GM19324 (cell line): ENCODE data around the gene OTULINL.
"Not testable (repeated sequence)": the region's sequence is repeated elsewhere in the genome, so short reads cannot be mapped to it uniquely, and the experiment has no call there.

Experiments
- ATAC-seq: cut with Tn5 transposase; IDR thresholded peaks from one replicate; pipeline ENCODE4 v1.9.1; 2021; ENCODE audit warnings: mild to moderate bottlenecking, moderate library complexity; ENCODE audit not compliant: unreplicated experiment, low FRiP score

The OTULINL gene

GRCh38 chr5:14581106-14581890 is at the start of gene OTULINL:
Gene OTULINL (plus strand): TSS chr5:14581792. CDS start chr5:14581895, 103 bp downstream.
- peak; percentile 98 for ATAC-seq

- no peak for ATAC-seq
Measured at GRCh38 chr5:14532180-14532579, 49.4 kb upstream of the OTULINL start.

GRCh38 chr5:14534773-14535172 is 46.8 kb upstream of the OTULINL start:
- ATAC-seq, result no peak

- no peak for ATAC-seq
Measured at GRCh38 chr5:14545308-14545707, 36.3 kb upstream of the OTULINL start.

- no peak for ATAC-seq
Measured at GRCh38 chr5:14545862-14546261, 35.7 kb upstream of the OTULINL start.

GRCh38 chr5:14547666-14548065 is 33.9 kb upstream of the OTULINL start:
- ATAC-seq, result no peak

- no peak for ATAC-seq
Measured at GRCh38 chr5:14551211-14551610, 30.4 kb upstream of the OTULINL start.

GRCh38 chr5:14552017-14552416 is 29.6 kb upstream of the OTULINL start:
- no peak for ATAC-seq

- not testable (repeated sequence) for ATAC-seq
Measured at GRCh38 chr5:14554288-14554687, 27.3 kb upstream of the OTULINL start.

GRCh38 chr5:14556015-14556414 is 25.6 kb upstream of the OTULINL start:
- no peak for ATAC-seq

GRCh38 chr5:14557203-14557770 is 24.3 kb upstream of the OTULINL start:
- no peak for ATAC-seq

- ATAC-seq, result no peak
Measured at GRCh38 chr5:14557791-14558415, 23.7 kb upstream of the OTULINL start.

- no peak for ATAC-seq
Measured at GRCh38 chr5:14560091-14560595, 21.4 kb upstream of the OTULINL start.

- no peak for ATAC-seq
Measured at GRCh38 chr5:14561741-14562140, 19.9 kb upstream of the OTULINL start.

GRCh38 chr5:14568333-14568732 is 13.3 kb upstream of the OTULINL start:
- ATAC-seq, result no peak

GRCh38 chr5:14569948-14570691 is 11.5 kb upstream of the OTULINL start:
- ATAC-seq, result no peak

GRCh38 chr5:14571901-14572300 is 9.7 kb upstream of the OTULINL start:
- ATAC-seq, result no peak

- no peak for ATAC-seq
Measured at GRCh38 chr5:14572385-14572784, 9.2 kb upstream of the OTULINL start.

GRCh38 chr5:14572836-14573235 is 8.8 kb upstream of the OTULINL start:
- ATAC-seq, result no peak

- no peak for ATAC-seq
Measured at GRCh38 chr5:14574096-14574495, 7.5 kb upstream of the OTULINL start.
